ENCODE results near the gene GTF2H4.
"Not testable (repeated sequence)": the region's sequence is repeated elsewhere in the genome, so short reads cannot be mapped to it uniquely, and the experiment has no call there.

The GTF2H4 gene

DNA sequence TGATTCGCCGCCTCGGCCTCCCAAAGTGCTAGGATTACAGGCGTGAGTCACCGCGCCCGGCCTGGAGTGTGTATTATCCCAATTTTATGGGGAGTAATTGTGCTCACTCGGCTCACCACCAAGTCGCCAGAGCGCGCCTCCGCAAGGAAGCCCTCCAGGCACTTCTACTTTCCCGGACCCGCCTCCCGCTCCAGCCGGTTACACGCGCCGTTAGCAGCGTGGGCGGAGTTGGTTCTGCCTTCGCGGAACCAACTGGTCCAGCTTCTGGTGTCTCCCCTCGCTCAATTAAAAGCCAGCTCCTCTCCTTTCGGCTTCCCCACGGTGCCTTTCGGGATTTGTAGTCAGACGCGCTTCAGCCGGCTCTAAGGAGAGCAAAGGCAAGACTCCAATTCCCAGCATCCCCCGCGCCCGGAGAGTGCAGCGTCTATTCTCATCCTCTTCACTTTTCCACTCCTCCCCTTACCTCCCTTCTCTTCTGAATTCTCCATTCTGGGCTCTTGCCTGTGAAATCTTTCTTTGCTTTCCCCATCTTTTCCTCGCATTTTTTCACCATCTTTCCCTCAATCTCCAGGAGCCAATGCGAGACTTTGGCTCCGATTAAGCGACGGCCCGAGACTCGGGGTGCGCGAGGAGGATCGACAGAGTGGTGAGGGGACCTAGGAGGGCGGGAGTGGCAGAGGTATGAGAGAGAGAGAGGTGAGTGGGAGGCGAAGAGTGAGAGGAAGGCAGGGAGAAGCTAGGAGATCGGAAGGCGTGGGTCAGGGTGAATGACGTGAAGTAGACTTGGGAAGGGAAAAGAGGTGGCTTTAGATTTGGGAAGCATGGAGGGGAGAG, at the start of gene GTF2H4:
GTF2H4 (plus strand) TSS at position 450 of the 834 bp plus-strand sequence.
- TF ChIP-seq, protein P1, sequence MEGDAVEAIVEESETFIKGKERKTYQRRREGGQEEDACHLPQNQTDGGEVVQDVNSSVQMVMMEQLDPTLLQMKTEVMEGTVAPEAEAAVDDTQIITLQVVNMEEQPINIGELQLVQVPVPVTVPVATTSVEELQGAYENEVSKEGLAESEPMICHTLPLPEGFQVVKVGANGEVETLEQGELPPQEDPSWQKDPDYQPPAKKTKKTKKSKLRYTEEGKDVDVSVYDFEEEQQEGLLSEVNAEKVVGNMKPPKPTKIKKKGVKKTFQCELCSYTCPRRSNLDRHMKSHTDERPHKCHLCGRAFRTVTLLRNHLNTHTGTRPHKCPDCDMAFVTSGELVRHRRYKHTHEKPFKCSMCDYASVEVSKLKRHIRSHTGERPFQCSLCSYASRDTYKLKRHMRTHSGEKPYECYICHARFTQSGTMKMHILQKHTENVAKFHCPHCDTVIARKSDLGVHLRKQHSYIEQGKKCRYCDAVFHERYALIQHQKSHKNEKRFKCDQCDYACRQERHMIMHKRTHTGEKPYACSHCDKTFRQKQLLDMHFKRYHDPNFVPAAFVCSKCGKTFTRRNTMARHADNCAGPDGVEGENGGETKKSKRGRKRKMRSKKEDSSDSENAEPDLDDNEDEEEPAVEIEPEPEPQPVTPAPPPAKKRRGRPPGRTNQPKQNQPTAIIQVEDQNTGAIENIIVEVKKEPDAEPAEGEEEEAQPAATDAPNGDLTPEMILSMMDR (IDR thresholded peaks at IDR 0.05; ENCODE audit: insufficient read depth, low read length, poor library complexity, severe bottlenecking), result no peak
- peak within 1 kb of the TSS; percentile 88 for H3K4me3 ChIP-seq (replicated peaks; ENCODE audit: low read depth, low read length)
- H3K27me3 ChIP-seq (replicated peaks; ENCODE audit: control insufficient read depth, insufficient read depth, low read length), result no peaks in the 10 kb centered on the region
- peak; percentile 91 for DNase-seq (ENCODE audit: extremely low read depth, insufficient read length)
- peaks cover 12% of the 10 kb centered on the region for H3K36me3 ChIP-seq (ENCODE audit: control insufficient read depth, insufficient read depth, low read length)

DNA sequence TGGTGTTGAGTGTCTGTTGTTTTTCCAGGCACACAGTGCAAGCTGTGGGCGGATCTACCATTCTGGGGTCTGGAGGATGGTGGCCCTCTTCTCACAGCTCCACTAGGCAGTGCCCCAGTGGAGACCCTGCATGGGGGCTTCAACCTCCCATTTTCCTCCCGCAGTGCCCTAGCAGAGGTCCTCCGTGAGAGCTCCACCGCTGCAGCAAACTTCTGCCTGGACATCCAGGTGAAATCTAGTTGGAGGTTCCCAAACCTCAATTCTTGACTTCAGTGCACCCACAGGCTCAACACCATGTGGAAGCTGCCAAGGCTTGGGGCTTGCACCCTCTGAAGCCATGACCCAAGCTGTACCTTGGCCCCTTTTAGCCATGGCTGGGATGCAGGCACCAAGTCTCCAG, 48.3 kb upstream of the GTF2H4 start:
- DNase-seq (ENCODE audit: extremely low read depth, insufficient read length), result not testable (repeated sequence)

DNA sequence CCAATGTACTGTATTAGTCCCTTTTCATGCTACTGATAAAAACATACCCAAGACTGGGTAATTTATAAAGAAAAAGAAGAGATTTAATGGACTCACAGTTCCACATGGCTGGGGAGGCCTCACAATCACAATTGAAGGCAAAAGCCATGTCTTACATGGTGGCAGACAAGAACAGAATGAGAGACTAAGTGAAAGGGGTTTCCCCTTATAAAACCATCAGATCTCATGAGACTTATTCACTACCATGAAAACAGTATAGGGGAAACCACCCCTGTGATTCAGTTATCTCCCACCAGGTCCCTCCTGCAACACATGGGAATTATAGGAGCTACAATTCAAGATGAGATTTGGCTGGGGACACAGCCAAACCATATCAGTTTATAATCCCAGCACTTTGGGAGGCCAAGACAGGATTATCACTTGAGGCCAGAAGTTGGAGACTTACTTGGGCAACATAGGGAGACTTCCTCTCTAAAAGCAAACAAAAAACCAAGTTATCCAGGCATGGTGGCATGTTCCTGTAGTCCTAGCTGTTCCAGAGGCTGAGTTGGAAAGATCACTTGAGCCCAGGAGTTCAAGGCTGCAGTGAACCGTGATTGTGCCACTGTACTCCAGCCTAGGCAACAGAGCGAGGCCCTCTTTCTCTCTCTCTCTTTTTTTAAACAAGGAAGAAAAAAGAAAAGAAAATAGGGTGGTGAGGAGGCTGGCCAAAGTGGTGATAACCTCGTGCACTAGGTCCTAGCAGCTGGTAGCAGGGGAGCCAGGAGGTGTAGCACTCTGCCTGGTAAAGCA, 46.6 kb upstream of the GTF2H4 start:
- Histone ChIP-seq H3K27me3 (replicated peaks; ENCODE audit: control insufficient read depth, insufficient read depth, low read length) (no peaks in the 10 kb centered on the region; the same call in 1 of the 2 replicates), H3K4me3 (replicated peaks; ENCODE audit: low read depth, low read length) (no peak overlapping the region), H3K36me3 (ENCODE audit: control insufficient read depth, insufficient read depth, low read length) (no peaks in the 10 kb centered on the region)
- DNase-seq (ENCODE audit: extremely low read depth, insufficient read length), result no peak
- TF ChIP-seq, protein P1 (IDR thresholded peaks at IDR 0.05; ENCODE audit: insufficient read depth, low read length, poor library complexity, severe bottlenecking), result no peak

More for the DNA sequence above, 48.3 kb upstream of the GTF2H4 start:
- not testable (repeated sequence) for H3K27me3 ChIP-seq (replicated peaks; ENCODE audit: control insufficient read depth, insufficient read depth, low read length); H3K36me3 ChIP-seq (ENCODE audit: control insufficient read depth, insufficient read depth, low read length); H3K4me3 ChIP-seq (replicated peaks; ENCODE audit: low read depth, low read length)

DNA sequence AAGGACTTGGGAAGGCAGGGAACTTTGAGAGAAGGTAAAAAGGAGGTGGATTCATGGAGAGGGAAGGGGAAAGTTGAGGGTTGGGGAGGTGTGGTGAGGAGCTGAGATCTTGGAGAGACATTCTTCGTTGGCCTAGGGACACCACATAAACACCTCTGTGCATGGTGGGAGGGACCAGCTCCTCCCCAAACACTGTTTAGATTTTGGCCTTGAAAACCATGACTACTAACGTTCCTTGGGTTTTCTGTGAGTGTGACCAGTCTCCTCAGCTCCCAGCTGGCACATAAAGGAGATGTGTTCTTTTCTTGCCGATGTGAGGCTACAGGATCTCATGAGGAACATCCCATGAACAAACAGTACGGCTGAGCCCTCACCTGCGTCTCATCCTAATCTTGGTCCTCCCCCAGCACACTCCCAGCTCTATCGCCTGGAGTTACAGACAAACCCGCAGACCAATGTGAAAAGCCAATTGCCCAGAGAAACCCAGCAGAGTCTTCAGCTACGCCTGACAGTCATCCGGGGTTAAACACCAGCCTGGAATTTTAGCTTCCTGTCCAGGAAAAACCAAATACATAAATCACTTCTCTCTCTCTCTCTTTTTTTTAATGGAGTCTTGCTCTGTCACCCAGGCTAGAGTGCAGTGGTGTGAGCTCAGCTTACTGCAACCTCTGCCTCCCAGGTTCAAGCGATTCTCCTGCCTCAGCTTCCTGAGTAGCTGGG, 45.7 kb upstream of the GTF2H4 start:
- no peaks in the 10 kb centered on the region for H3K36me3 ChIP-seq (ENCODE audit: control insufficient read depth, insufficient read depth, low read length)
- H3K4me3 ChIP-seq (replicated peaks; ENCODE audit: low read depth, low read length), result no peak overlapping the region
- no peak for DNase-seq (ENCODE audit: extremely low read depth, insufficient read length)
- no peaks in the 10 kb centered on the region; the same call in 1 of the 2 replicates for H3K27me3 ChIP-seq (replicated peaks; ENCODE audit: control insufficient read depth, insufficient read depth, low read length)
- TF ChIP-seq, protein P1 (IDR thresholded peaks at IDR 0.05; ENCODE audit: insufficient read depth, low read length, poor library complexity, severe bottlenecking), result no peak

DNA sequence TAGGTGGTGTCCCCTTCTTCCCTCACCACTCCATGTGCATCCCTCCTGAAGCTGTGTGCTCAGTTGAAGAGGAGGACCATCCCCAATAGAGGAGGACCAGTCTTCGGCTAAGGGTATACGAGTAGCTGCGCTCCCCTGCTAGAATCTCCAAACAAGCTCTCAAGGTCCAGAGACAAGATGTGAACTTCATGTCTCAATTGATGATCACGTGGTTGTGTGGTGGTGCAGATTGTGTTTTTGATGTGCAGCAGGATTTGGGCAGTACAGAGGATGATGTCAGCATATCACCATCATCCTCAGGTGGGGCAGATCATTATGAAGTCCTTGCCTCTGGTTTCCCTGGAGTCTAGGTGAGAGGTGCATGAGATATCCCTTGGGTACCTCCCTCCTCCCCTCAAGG, 43.7 kb upstream of the GTF2H4 start:
- H3K4me3 ChIP-seq (replicated peaks; ENCODE audit: low read depth, low read length), result no peak overlapping the region
- H3K27me3 ChIP-seq (replicated peaks; ENCODE audit: control insufficient read depth, insufficient read depth, low read length), result no peaks in the 10 kb centered on the region; the same call in 1 of the 2 replicates
- no peak for DNase-seq (ENCODE audit: extremely low read depth, insufficient read length)
- H3K36me3 ChIP-seq (ENCODE audit: control insufficient read depth, insufficient read depth, low read length), result no peaks in the 10 kb centered on the region
- TF ChIP-seq, protein P1 (IDR thresholded peaks at IDR 0.05; ENCODE audit: insufficient read depth, low read length, poor library complexity, severe bottlenecking), result no peak

DNA sequence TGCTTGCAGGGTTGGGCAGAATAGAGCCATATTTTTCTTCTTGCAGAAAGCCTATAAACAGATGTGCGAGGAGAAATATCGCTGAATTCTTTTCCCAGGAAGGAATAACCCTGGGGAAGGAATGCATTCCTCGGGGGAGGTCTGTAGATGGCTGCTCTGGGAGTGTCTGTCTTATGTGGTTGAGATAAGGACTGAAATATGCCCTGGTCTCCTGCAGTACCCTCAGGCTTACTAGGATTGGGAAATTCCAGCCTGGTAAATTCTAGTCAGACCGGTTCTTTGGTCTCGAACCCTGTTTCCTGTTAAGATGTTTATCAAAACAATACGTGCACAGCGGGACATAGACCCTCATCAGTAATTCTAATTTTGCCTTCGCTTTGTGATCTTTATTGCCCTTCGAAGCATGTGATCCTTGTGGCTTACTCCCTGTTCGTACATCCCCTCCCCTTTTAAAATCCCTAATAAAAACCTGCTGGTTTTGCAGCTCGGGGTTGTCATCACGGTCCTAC, 38.7 kb upstream of the GTF2H4 start:
- not testable (repeated sequence) for DNase-seq (ENCODE audit: extremely low read depth, insufficient read length); H3K4me3 ChIP-seq (replicated peaks; ENCODE audit: low read depth, low read length); H3K36me3 ChIP-seq (ENCODE audit: control insufficient read depth, insufficient read depth, low read length)

More for the DNA sequence above, 38.7 kb upstream of the GTF2H4 start:
- H3K27me3 ChIP-seq (replicated peaks; ENCODE audit: control insufficient read depth, insufficient read depth, low read length), result not testable (repeated sequence)

Data from GM06990 (cell line).